Measurements from ENCODE around the gene CCN6. TPM values are rescaled to one million over a fixed set of nuclear protein-coding genes. Genes with fewer than 3 reads are reported as not detected.

CCN6 gene
- total RNA-seq, 2 experiments from 2014 or later: not detected

GRCh38 chr6:112007254-112007653 lies 46.6 kb upstream of the CCN6 start:
- peaks cover 12% of the 10 kb centered on the region for H3K4me1 Mint-ChIP-seq (ENCODE audit: low read depth)
- peaks cover 6% of the 10 kb centered on the region for H3K4me1 ChIP-seq (ENCODE audit: insufficient read depth, low read length)
- TF ChIP-seq, protein P1, sequence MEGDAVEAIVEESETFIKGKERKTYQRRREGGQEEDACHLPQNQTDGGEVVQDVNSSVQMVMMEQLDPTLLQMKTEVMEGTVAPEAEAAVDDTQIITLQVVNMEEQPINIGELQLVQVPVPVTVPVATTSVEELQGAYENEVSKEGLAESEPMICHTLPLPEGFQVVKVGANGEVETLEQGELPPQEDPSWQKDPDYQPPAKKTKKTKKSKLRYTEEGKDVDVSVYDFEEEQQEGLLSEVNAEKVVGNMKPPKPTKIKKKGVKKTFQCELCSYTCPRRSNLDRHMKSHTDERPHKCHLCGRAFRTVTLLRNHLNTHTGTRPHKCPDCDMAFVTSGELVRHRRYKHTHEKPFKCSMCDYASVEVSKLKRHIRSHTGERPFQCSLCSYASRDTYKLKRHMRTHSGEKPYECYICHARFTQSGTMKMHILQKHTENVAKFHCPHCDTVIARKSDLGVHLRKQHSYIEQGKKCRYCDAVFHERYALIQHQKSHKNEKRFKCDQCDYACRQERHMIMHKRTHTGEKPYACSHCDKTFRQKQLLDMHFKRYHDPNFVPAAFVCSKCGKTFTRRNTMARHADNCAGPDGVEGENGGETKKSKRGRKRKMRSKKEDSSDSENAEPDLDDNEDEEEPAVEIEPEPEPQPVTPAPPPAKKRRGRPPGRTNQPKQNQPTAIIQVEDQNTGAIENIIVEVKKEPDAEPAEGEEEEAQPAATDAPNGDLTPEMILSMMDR (IDR thresholded peaks at IDR 0.05): no peak
- ATAC-seq (ENCODE audit: poor library complexity) (no peak), DNase-seq (no peak)
- ChIA-PET CTCF (interaction anchor here (0.7 kb wide), 1 partner anchor 35 kb away, joined by 3 read pairs; no protein-coding TSS in a partner anchor), POLR2A (interaction anchor here (0.9 to 2.3 kb wide), 3 partner anchors 21 to 196 kb away, joined by 4 to 9 read pairs (median 6); no protein-coding TSS in a partner anchor)
- no peaks in the 10 kb centered on the region for H3K27me3 ChIP-seq (ENCODE audit: control insufficient read depth in 1 of 2, insufficient read depth in 2 of 2, low read length in 2 of 2)
- H3K27ac ChIP-seq (ENCODE audit: low read depth in 1 of 2, low read length in 2 of 2): no peak overlapping the region
- H3K27me3 Mint-ChIP-seq: no peaks in the 10 kb centered on the region
- H3K9me3 ChIP-seq (ENCODE audit: control insufficient read depth in 1 of 2, insufficient read depth in 1 of 2, low read length in 2 of 2): no peaks in the 10 kb centered on the region
- H3K36me3 Mint-ChIP-seq (ENCODE audit: low read depth): no peaks in the 10 kb centered on the region
- intact Hi-C loops (cut with DNase I, micrococcal nuclease): no loop called here
- no peaks in the 10 kb centered on the region for H3K9me3 Mint-ChIP-seq
- H3K27ac Mint-ChIP-seq: no peak overlapping the region
- H3K4me3 ChIP-seq (ENCODE audit: low read length): no peak overlapping the region
- no peak overlapping the region for H3K4me3 Mint-ChIP-seq
- no peaks in the 10 kb centered on the region for H3K36me3 ChIP-seq (ENCODE audit: insufficient read depth, low read length)

DNA sequence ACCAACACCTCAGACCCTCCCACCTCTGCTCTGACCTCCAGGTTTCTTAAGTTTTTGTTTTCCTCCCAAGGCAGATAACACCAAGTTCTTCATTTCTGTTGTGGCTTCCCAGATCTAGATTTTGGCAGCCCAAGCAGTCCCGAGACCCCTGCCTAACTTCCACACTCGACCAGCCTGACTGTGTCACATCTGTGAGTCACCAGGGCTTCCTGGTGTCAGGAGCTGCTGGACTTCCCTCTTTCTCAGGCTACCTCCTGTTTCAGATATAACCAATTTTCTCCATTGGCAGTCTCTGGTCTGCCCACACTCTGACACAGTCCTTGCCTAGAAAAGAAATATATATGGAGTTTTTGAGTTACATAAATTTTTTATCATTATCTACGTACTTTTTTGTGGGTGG lies 46.1 kb upstream of the CCN6 start:
- H3K4me1 ChIP-seq (ENCODE audit: insufficient read depth, low read length): peaks cover 6% of the 10 kb centered on the region
- ChIA-PET POLR2A (interaction anchor here (0.9 to 2.3 kb wide), 4 partner anchors 20 to 298 kb away, joined by 4 to 9 read pairs (median 7); no protein-coding TSS in a partner anchor), CTCF (interaction anchor here (0.7 kb wide), 1 partner anchor 35 kb away, joined by 3 read pairs; no protein-coding TSS in a partner anchor)
- H3K4me3 ChIP-seq (ENCODE audit: low read length): no peak overlapping the region
- Mint-ChIP-seq H3K36me3 (ENCODE audit: low read depth) (no peaks in the 10 kb centered on the region), H3K4me1 (ENCODE audit: low read depth) (peaks cover 12% of the 10 kb centered on the region), H3K9me3 (no peaks in the 10 kb centered on the region), H3K27ac (no peak overlapping the region), H3K4me3 (no peak overlapping the region), H3K27me3 (no peaks in the 10 kb centered on the region)
- TF ChIP-seq, protein P1 (IDR thresholded peaks at IDR 0.05): no peak
- no peaks in the 10 kb centered on the region for H3K36me3 ChIP-seq (ENCODE audit: insufficient read depth, low read length)
- H3K27me3 ChIP-seq (ENCODE audit: control insufficient read depth in 1 of 2, insufficient read depth in 2 of 2, low read length in 2 of 2): no peaks in the 10 kb centered on the region
- H3K27ac ChIP-seq (ENCODE audit: low read depth in 1 of 2, low read length in 2 of 2): no peak overlapping the region
- intact Hi-C loops (cut with DNase I, micrococcal nuclease): no loop called here
- peak in 2 of 14 experiments; percentile 56 to 68 for DNase-seq
- no peak for ATAC-seq (ENCODE audit: poor library complexity)
- H3K9me3 ChIP-seq (ENCODE audit: control insufficient read depth in 1 of 2, insufficient read depth in 1 of 2, low read length in 2 of 2): no peaks in the 10 kb centered on the region

- Mint-ChIP-seq H3K27ac (no peak overlapping the region), H3K4me3 (no peak overlapping the region)
- TF ChIP-seq, protein P1 (IDR thresholded peaks at IDR 0.05): no peak
These were observed 45.4 kb upstream of the CCN6 start for GRCh38 chr6:112008482-112008881.

More at GRCh38 chr6:112008482-112008881, 45.4 kb upstream of the CCN6 start:
- Mint-ChIP-seq H3K4me1 (ENCODE audit: low read depth) (peaks cover 11% of the 10 kb centered on the region), H3K36me3 (ENCODE audit: low read depth) (no peaks in the 10 kb centered on the region), H3K27me3 (no peaks in the 10 kb centered on the region), H3K9me3 (no peaks in the 10 kb centered on the region)
- intact Hi-C loops (cut with DNase I, micrococcal nuclease): no loop called here
- H3K9me3 ChIP-seq (ENCODE audit: control insufficient read depth in 1 of 2, insufficient read depth in 1 of 2, low read length in 2 of 2): no peaks in the 10 kb centered on the region
- H3K36me3 ChIP-seq (ENCODE audit: insufficient read depth, low read length): no peaks in the 10 kb centered on the region
- no peak for DNase-seq
- no peak overlapping the region for H3K4me3 ChIP-seq (ENCODE audit: low read length)
- no peak for ATAC-seq (ENCODE audit: poor library complexity)
- POLR2A ChIA-PET: interaction anchor here (0.6 to 2.8 kb wide), 3 partner anchors 33 to 299 kb away, joined by 3 to 55 read pairs (median 8); no protein-coding TSS in a partner anchor
- H3K27me3 ChIP-seq (ENCODE audit: control insufficient read depth in 1 of 2, insufficient read depth in 2 of 2, low read length in 2 of 2): no peaks in the 10 kb centered on the region
- peaks cover 6% of the 10 kb centered on the region for H3K4me1 ChIP-seq (ENCODE audit: insufficient read depth, low read length)
- CTCF ChIA-PET: interaction anchor here (0.5 to 3.9 kb wide), 2 partner anchors 33 to 255 kb away, joined by 3 to 30 read pairs; no protein-coding TSS in a partner anchor
- H3K27ac ChIP-seq (ENCODE audit: low read depth in 1 of 2, low read length in 2 of 2): no peak overlapping the region
